NCI-H2196 (cell line): ENCODE measurements around the gene EIF4EBP3.

ENCODE experiments used
- DNase-seq: peaks from one replicate; lab custom pipeline; 2025; ENCODE audit not compliant: unreplicated experiment; lab: John Stamatoyannopoulos, UW

Gene EIF4EBP3

GRCh38 chr5:140556438-140556837, 9.0 kb downstream of the EIF4EBP3 start:
- DNase-seq: no peak

- peak; percentile 95 for DNase-seq
Observed at GRCh38 chr5:140557136-140557805, 9.8 kb downstream of the EIF4EBP3 start, which contains the start of gene SRA1. Gene SRA1, minus strand, starts transcription at chr5:140557473. Its CDS starts 21 bp downstream, at chr5:140557452.

GRCh38 chr5:140557965-140558364, 10.5 kb downstream of the EIF4EBP3 start:
- DNase-seq: no peak

- no peak for DNase-seq
Observed at GRCh38 chr5:140558542-140558941, 11.1 kb downstream of the EIF4EBP3 start.

- no peak for DNase-seq
Observed at GRCh38 chr5:140560227-140560626, 12.8 kb downstream of the EIF4EBP3 start.

GRCh38 chr5:140561753-140562523, 14.5 kb downstream of the EIF4EBP3 start:
- no peak for DNase-seq

- no peak for DNase-seq
Observed at GRCh38 chr5:140563596-140563995, 16.1 kb downstream of the EIF4EBP3 start.

- DNase-seq: peak; percentile 98
Observed at GRCh38 chr5:140564196-140565023, 16.9 kb downstream of the EIF4EBP3 start, which contains the start of the genes APBB3 and SLC35A4. Gene APBB3, minus strand, starts transcription at chr5:140564598. Its CDS starts 353 bp downstream, at chr5:140564245. Gene SLC35A4, plus strand, starts transcription at chr5:140564828. Its CDS starts 2,342 bp downstream, at chr5:140567170.

GRCh38 chr5:140565024-140565779, 17.7 kb downstream of the EIF4EBP3 start:
- no peak for DNase-seq

GRCh38 chr5:140565780-140566095, 18.3 kb downstream of the EIF4EBP3 start:
- DNase-seq: no peak

GRCh38 chr5:140566665-140567064, 19.2 kb downstream of the EIF4EBP3 start:
- no peak for DNase-seq

- DNase-seq: no peak
Observed at GRCh38 chr5:140567136-140567818, 19.8 kb downstream of the EIF4EBP3 start.

GRCh38 chr5:140567871-140568270, 20.4 kb downstream of the EIF4EBP3 start:
- DNase-seq: no peak

GRCh38 chr5:140568443-140569063, 21.1 kb downstream of the EIF4EBP3 start:
- DNase-seq: no peak

- DNase-seq: no peak
Observed at GRCh38 chr5:140569197-140569596, 21.7 kb downstream of the EIF4EBP3 start.

GRCh38 chr5:140570058-140570457, 22.6 kb downstream of the EIF4EBP3 start:
- no peak for DNase-seq

- DNase-seq: no peak
Observed at GRCh38 chr5:140570488-140570887, 23.0 kb downstream of the EIF4EBP3 start.

- no peak for DNase-seq
Observed at GRCh38 chr5:140571105-140571504, 23.6 kb downstream of the EIF4EBP3 start.

GRCh38 chr5:140573683-140574082, 26.2 kb downstream of the EIF4EBP3 start:
- DNase-seq: no peak

- no peak for DNase-seq
Observed at GRCh38 chr5:140574165-140574564, 26.7 kb downstream of the EIF4EBP3 start.
